Activated T-helper 2 cell treated with anti-CD3 and anti-CD28 coated beads, Interferon-gamma antibody, Interleukin-2, Interleukin-4, amounts not matched to agents 10 μg/mL and 5 μg/mL and 100 μg/mL, durations not matched to agents 14 hours and 24 hours and 36 hours (primary cell): ENCODE results near the gene RFX4. TPM values are rescaled to one million over a fixed set of nuclear protein-coding genes. Genes with fewer than 3 reads are reported as not detected.

Source experiments
- DNase-seq: peaks from one replicate; pipeline ENCODE4 v3.0.0; 2021; ENCODE audit warnings: low spot score
- H3K27ac Mint-ChIP-seq: one replicate; pipeline ENCODE4 v1.8.0; 2021; ENCODE audit warnings: mixed read lengths
- H3K27me3 Mint-ChIP-seq: one replicate; pipeline ENCODE4 v1.8.0; 2021; ENCODE audit warnings: low read depth, mixed read lengths
- H3K36me3 Mint-ChIP-seq: one replicate; pipeline ENCODE4 v1.8.0; 2021; ENCODE audit warnings: low read depth, mixed read lengths
- H3K4me1 Mint-ChIP-seq: one replicate; pipeline ENCODE4 v1.8.0; 2021; ENCODE audit warnings: low read depth, mixed read lengths
- H3K4me3 Mint-ChIP-seq: one replicate; pipeline ENCODE4 v1.8.0; 2021; ENCODE audit warnings: low read depth, mild to moderate bottlenecking, moderate library complexity, mixed read lengths
- H3K9me3 Mint-ChIP-seq: one replicate; pipeline ENCODE4 v1.8.0; 2021; ENCODE audit warnings: mixed read lengths
- intact Hi-C: fragments of 100-400 bp; cut with micrococcal nuclease; formaldehyde crosslinking; loops from one replicate; pipeline ENCODE4 v1.15.1; 2023
- total RNA-seq: library from RNA; stranded (reverse); gene quantifications from 2 replicates; pipeline ENCODE4 v1.2.3, GENCODE V29; 2022

The RFX4 gene
- total RNA-seq, 1 donor from 2014 or later = not detected

DNA sequence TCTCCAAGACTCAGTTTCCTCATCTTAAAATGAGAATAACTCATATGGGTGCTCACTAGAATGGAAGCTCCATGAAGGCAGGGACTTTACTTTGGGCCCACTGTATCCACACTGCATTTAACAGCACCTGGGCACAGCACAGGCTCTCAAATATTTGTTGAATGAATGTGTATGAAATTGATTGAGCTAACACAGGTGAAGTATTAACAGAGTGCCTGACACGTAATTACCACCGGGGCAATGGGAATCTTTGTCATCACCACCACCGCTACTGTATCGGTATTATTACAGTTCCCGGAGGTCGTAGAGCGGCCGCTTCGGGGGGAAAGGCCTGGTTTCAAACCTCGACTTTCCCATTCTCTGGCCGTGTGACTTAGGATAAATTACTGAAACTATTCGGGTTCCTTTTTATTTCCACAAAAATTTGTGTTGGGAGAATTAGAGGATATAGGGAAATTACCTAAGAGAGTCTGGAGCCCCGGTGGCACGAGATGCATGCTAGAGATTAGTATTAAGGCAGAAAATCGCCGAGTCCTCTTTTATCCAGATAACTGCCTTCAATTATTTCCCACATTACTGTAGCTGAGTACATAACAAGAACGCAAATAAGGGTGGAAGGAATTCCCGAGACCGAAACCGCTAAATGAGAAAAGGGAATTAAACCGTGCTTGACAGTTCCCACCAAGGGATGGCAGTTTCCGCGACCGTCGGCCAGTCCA, 190.6 kb downstream of the RFX4 start:
- DNase-seq = no peak
- Mint-ChIP-seq H3K9me3 (no peaks in the 10 kb centered on the region), H3K27me3 (peaks cover 5% of the 10 kb centered on the region), H3K4me3 (peak overlapping the region; percentile 96), H3K36me3 (no peaks in the 10 kb centered on the region), H3K4me1 (peaks cover 18% of the 10 kb centered on the region), H3K27ac (peak overlapping the region; percentile 92)
- intact Hi-C loops = loop anchor here (1.0 to 10.0 kb wide), 4 partner anchors 141 to 419 kb away; partner anchors contain the start of genes CRY1, POLR3B and TMEM263

- no peaks in the 10 kb centered on the region for H3K9me3 Mint-ChIP-seq
- peak within 1 kb of the TSS; percentile 96 for H3K4me3 Mint-ChIP-seq
- H3K27ac Mint-ChIP-seq = peak within 1 kb of the TSS; percentile 92
- H3K36me3 Mint-ChIP-seq = no peaks in the 10 kb centered on the region
- intact Hi-C loops = loop anchor here (1.0 to 10.0 kb wide), 4 partner anchors 141 to 419 kb away; partner anchors contain the start of genes CRY1, POLR3B and TMEM263
- peaks cover 18% of the 10 kb centered on the region for H3K4me1 Mint-ChIP-seq
- H3K27me3 Mint-ChIP-seq = peaks cover 5% of the 10 kb centered on the region
- DNase-seq = peak; percentile 76
Measured at GRCh38 chr12:106774005-106774807, 191.4 kb downstream of the RFX4 start, which contains the start of gene RIC8B. Gene RIC8B (plus strand): TSS chr12:106774682. CDS start chr12:106774746, 64 bp downstream.

GRCh38 chr12:106774808-106775524, 192.2 kb downstream of the RFX4 start:
- Mint-ChIP-seq H3K9me3 (no peaks in the 10 kb centered on the region), H3K4me1 (peaks cover 18% of the 10 kb centered on the region), H3K27ac (peak overlapping the region; percentile 92), H3K27me3 (no peaks in the 10 kb centered on the region), H3K36me3 (no peaks in the 10 kb centered on the region), H3K4me3 (peak overlapping the region; percentile 96)
- DNase-seq = peak; percentile 15
- intact Hi-C loops = loop anchor here (1.0 to 10.0 kb wide), 4 partner anchors 140 to 420 kb away; partner anchors contain the start of genes CRY1, POLR3B and TMEM263

- Mint-ChIP-seq H3K27me3 (no peaks in the 10 kb centered on the region), H3K27ac (no peak overlapping the region), H3K9me3 (no peaks in the 10 kb centered on the region), H3K4me3 (no peak overlapping the region), H3K36me3 (no peaks in the 10 kb centered on the region), H3K4me1 (peaks cover 18% of the 10 kb centered on the region)
- intact Hi-C loops = loop anchor here (10.0 kb wide), 1 partner anchor 422 kb away; the partner anchor contains the start of gene POLR3B
- no peak for DNase-seq
Measured at GRCh38 chr12:106776897-106777296, 194.1 kb downstream of the RFX4 start.

GRCh38 chr12:106780010-106780631, 197.3 kb downstream of the RFX4 start:
- no peak for DNase-seq
- Mint-ChIP-seq H3K4me1 (peaks cover 14% of the 10 kb centered on the region), H3K9me3 (no peaks in the 10 kb centered on the region), H3K27ac (no peak overlapping the region), H3K36me3 (peaks cover 7% of the 10 kb centered on the region), H3K4me3 (no peak overlapping the region), H3K27me3 (no peaks in the 10 kb centered on the region)
- intact Hi-C loops = no loop called here

DNA sequence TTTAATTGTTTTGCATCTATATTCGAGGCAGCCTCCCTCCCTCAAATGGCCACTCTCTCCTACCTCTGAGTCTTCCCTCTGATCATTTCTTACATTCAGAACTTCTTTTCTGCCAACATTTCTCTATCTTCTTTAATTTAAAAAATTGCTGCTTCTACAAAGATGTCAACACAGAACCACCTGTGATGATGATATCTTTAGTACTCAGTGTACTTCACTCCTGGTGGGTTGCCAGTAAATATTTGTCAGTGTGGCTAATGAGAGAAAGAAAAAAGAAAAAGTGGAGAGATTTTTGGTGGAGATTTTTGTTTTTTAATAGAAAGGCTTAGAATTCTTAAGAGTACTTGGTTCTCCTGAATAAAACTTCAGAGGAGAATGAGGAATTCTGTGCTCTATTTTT, 199.8 kb downstream of the RFX4 start:
- H3K4me1 Mint-ChIP-seq = no peaks in the 10 kb centered on the region
- no peak overlapping the region for H3K4me3 Mint-ChIP-seq
- peaks cover 20% of the 10 kb centered on the region for H3K36me3 Mint-ChIP-seq
- intact Hi-C loops = no loop called here
- H3K27ac Mint-ChIP-seq = no peak overlapping the region
- no peaks in the 10 kb centered on the region for H3K9me3 Mint-ChIP-seq
- DNase-seq = no peak
- no peaks in the 10 kb centered on the region for H3K27me3 Mint-ChIP-seq

DNA sequence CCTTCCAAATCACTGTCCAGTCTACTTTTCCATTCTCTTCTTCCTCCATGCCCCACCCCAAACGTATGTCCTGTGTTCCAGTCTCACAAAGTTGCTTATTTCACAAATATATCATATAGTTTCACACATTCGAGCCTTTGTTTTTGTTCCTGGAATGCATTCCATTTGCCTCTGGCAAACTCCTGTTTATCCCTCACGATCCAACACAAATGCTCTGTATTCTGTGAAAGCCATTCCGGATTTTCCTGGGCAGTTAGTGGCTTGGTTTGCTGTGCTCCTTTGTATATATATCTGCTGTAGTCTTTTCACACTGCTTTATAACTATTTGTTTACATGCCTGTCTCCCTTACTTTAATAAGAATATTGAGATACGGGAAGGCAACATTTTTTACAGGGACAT, 200.7 kb downstream of the RFX4 start:
- Mint-ChIP-seq H3K27ac (no peak overlapping the region), H3K36me3 (peaks cover 29% of the 10 kb centered on the region), H3K4me1 (no peaks in the 10 kb centered on the region), H3K9me3 (no peaks in the 10 kb centered on the region), H3K27me3 (no peaks in the 10 kb centered on the region), H3K4me3 (no peak overlapping the region)
- DNase-seq = no peak
- intact Hi-C loops = no loop called here

DNA sequence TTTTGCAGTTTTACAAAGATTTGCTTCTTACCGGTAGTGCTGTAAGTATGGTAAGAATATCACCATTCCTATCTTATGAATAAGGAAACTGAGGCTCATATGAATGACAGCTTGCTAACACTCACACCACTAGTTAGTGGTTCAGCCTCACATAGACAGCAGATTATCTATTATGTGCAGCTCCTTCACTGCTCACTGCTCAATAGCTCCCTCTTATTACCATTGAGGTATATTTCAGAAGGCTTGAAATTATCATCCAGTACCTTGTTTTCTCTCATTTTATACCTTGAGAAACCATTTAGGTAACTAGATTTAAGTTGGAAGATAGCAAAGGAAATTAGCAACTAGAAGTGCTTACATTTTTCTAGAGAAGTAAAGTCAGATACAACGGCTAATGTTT, 207.2 kb downstream of the RFX4 start:
- H3K36me3 Mint-ChIP-seq = peaks cover 54% of the 10 kb centered on the region
- no peaks in the 10 kb centered on the region for H3K9me3 Mint-ChIP-seq
- intact Hi-C loops = no loop called here

GRCh38 chr12:106791531-106791930, 208.7 kb downstream of the RFX4 start:
- intact Hi-C loops = no loop called here
- peaks cover 48% of the 10 kb centered on the region for H3K36me3 Mint-ChIP-seq
- H3K4me1 Mint-ChIP-seq = peaks cover 3% of the 10 kb centered on the region
- H3K27me3 Mint-ChIP-seq = no peaks in the 10 kb centered on the region
- no peak overlapping the region for H3K4me3 Mint-ChIP-seq
- DNase-seq = no peak
- H3K9me3 Mint-ChIP-seq = no peaks in the 10 kb centered on the region
- no peak overlapping the region for H3K27ac Mint-ChIP-seq

More for the DNA sequence above, 207.2 kb downstream of the RFX4 start:
- Mint-ChIP-seq H3K27me3 (no peaks in the 10 kb centered on the region), H3K4me3 (no peak overlapping the region), H3K4me1 (peaks cover 3% of the 10 kb centered on the region), H3K27ac (no peak overlapping the region)
- no peak for DNase-seq

DNA sequence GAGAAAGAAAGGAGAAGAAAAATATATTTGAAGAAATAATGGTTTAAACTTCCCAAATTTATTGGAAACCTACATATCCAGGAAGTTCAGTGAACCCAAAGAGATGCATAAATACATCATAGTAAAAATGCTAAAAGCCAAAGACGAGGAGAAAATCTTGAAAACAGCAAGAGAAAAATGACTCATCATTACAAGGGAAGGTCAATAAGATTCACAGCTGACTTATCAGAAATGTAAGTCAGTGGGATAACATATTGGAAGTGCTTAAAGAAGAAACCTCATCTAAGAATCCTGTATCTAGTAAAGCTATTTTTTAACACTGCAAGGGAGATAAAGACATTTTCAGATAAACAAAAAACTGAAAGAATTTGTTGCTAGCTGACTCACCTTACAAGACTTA, 211.6 kb downstream of the RFX4 start:
- H3K9me3 Mint-ChIP-seq = no peaks in the 10 kb centered on the region

DNA sequence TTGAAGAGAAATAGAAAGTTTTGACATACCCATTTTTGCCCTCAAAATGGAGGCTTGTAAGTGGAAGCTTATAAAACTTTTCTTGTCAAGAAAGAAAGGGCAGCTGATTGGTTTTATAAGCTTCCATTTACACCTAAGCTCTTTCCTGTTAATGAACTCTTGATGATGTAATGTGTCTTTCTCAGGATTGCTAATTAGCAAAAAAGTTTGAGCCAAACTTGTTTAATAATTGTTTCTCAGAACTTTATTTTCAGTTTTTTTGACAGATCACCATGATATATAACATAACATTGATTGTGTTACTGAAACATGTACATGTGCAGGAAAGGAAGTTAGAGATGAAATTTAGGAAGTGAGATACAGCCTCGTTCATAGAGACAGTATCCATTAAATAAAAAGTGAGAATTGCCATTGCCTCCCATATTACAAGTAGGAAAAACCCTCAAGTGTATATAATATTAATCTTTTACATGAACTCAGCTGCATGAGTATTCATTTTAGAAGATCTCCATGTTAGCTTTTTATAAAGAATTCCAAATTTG, 218.4 kb downstream of the RFX4 start:
- no peaks in the 10 kb centered on the region for H3K9me3 Mint-ChIP-seq
- H3K27ac Mint-ChIP-seq = no peak overlapping the region
- no peak overlapping the region for H3K4me3 Mint-ChIP-seq
- no peak for DNase-seq
- no peaks in the 10 kb centered on the region for H3K27me3 Mint-ChIP-seq
- peaks cover 2% of the 10 kb centered on the region for H3K4me1 Mint-ChIP-seq
- intact Hi-C loops = no loop called here
- peaks cover 15% of the 10 kb centered on the region for H3K36me3 Mint-ChIP-seq

More for the DNA sequence above, 211.6 kb downstream of the RFX4 start:
- Mint-ChIP-seq H3K36me3 (peaks cover 27% of the 10 kb centered on the region), H3K27me3 (no peaks in the 10 kb centered on the region), H3K4me1 (peaks cover 3% of the 10 kb centered on the region), H3K4me3 (no peak overlapping the region), H3K27ac (no peak overlapping the region)
- DNase-seq = no peak
- intact Hi-C loops = no loop called here
